ENCODE measurements around the gene FBXL20. TPM values are rescaled to one million over a fixed set of nuclear protein-coding genes. Genes with fewer than 3 reads are reported as not detected.
A peak's percentile ranks its signal among the peaks of the same experiment; 100 is the strongest.

The FBXL20 gene
- polyA plus RNA-seq, 6 donors from 2014 or later: 0.74 to 7.2 (median 4.0) TPM

DNA sequence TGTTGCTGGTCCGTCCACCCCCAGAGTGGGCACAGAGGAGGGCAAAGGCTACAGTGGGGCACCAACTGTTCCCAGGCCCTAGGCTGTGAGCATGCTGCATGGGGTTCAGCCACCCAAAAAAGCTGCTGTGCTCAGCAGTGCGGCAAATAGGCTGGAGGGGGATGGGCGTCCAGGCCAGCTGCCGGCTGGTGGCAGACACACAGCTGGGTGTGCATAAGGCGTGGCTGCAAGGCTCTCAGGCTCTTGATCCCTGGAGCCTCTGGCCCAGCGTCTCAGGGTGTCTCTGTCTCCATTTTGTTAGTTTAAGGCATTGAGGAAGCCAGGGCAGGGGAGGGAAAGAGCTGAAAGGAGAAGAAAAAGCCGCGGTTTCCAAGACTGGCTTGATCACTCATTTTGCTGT, 192.5 kb downstream of the FBXL20 start:
- peaks cover 4 to 11% of the 10 kb centered on the region in 2 donors for H3K36me3 Mint-ChIP-seq
- peak overlapping the region in 5 of 6 donors; percentile 30 to 86 (median 83) for H3K27ac Mint-ChIP-seq
- H3K9me3 Mint-ChIP-seq: no peaks in the 10 kb centered on the region
- DNase-seq: peak; percentile 69
- peak overlapping the region; percentile 62 to 90 (median 76) for H3K4me3 Mint-ChIP-seq
- H3K27me3 Mint-ChIP-seq: peaks cover 0 to 22% (median 8%) of the 10 kb centered on the region in 3 donors
- peaks cover 37 to 45% (median 41%) of the 10 kb centered on the region in 3 donors for H3K4me1 Mint-ChIP-seq
- ATAC-seq (ENCODE audit: low read depth in 2 of 2): peak; percentile 83 to 87

DNA sequence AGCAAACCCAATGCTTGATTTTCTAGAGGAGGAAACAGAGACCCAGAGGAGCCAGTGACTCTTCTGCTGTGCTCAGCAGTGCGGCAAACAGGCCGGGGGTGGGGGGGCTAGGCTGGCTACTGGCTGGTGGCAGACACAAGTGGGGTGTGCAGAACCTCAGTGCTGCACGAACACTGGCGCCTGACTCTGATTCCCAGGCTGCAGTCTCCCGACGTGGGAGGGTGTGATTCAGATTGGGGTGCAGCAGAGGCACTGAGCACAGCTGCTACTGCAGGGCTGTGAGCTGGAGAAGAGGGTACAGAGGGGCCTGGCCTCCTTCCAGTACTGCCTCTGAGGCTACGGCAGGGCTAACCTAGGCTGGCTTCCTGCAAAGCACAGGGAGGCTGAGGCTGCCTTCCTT, 193.3 kb downstream of the FBXL20 start:
- DNase-seq (no peak), ATAC-seq (ENCODE audit: low read depth in 2 of 2) (peak; percentile 8)
- Mint-ChIP-seq H3K9me3 (no peaks in the 10 kb centered on the region), H3K4me1 (peaks cover 37 to 50% (median 41%) of the 10 kb centered on the region in 3 donors), H3K27me3 (peaks cover 0 to 15% (median 3%) of the 10 kb centered on the region in 3 donors), H3K36me3 (peaks cover 4 to 11% of the 10 kb centered on the region in 2 donors), H3K4me3 (peak overlapping the region in 4 of 8 donors; percentile 61 to 78 (median 70)), H3K27ac (peak overlapping the region in 3 of 6 donors; percentile 14 to 85 (median 83))

DNA sequence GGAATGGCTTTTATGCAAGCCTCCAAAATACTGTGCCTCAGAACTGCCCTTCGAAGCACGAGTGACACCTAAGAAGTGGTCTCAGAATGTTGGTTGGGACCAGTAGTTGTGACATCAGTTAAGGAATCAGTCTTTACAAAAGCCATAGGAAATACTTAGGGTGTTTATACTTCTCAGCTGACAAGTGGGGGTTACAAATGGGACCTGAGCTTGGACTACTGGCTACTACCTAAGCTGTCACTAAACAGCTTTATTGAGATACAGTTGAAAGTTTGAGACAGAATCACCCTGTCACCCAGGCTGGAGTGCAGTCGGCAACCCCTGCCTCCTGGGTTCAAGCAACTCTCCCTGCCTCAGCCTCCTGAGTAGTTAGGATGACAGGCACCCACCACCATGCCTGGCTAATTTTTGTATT, 196.3 kb downstream of the FBXL20 start:
- no peak for DNase-seq
- H3K36me3 Mint-ChIP-seq: peaks cover 13 to 20% of the 10 kb centered on the region in 2 donors
- H3K27ac Mint-ChIP-seq: peak overlapping the region in 2 of 6 donors; percentile 32 to 55
- peak overlapping the region in 1 of 8 donors; percentile 79 for H3K4me3 Mint-ChIP-seq
- H3K9me3 Mint-ChIP-seq: no peaks in the 10 kb centered on the region
- peaks cover 45 to 70% (median 59%) of the 10 kb centered on the region in 3 donors for H3K4me1 Mint-ChIP-seq
- peaks cover 0 to under 1% (median 0%) of the 10 kb centered on the region in 3 donors for H3K27me3 Mint-ChIP-seq
- no peak for ATAC-seq (ENCODE audit: low read depth in 2 of 2)

DNA sequence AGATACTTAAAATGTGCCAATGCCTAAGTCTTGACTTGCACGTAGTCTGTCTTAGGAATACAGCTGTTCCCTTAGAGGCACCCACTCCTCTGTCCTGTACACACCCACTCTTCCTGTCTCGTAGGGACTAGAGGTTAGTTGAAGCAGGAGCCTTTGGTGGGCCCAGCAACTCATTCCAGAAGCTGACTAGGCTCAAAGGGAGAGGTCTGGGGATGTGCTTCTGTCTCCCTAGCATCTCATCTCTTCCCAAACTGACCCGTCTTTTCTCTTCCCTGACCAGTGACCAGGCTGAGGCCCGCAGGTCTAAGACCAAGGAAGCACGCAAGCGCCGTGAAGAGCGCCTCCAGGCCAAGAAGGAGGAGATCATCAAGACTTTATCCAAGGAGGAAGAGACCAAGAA, 197.2 kb downstream of the FBXL20 start:
- Mint-ChIP-seq H3K36me3 (peaks cover 13 to 20% of the 10 kb centered on the region in 2 donors), H3K9me3 (no peaks in the 10 kb centered on the region), H3K27me3 (no peaks in the 10 kb centered on the region), H3K4me1 (peaks cover 44 to 74% (median 62%) of the 10 kb centered on the region in 3 donors), H3K4me3 (peak overlapping the region in 2 of 8 donors; percentile 9 to 79), H3K27ac (peak overlapping the region in 2 of 6 donors; percentile 27 to 89)
- no peak for DNase-seq
- no peak for ATAC-seq (ENCODE audit: low read depth in 2 of 2)

Other genes starting within 250 kb of the FBXL20 start
- gene PLXDC1, start 250.0 kb downstream of the FBXL20 start, polyA plus RNA-seq (ENCODE audit: low read depth in 6 of 6): not detected
- gene ARL5C, start 235.5 kb downstream of the FBXL20 start, polyA plus RNA-seq (ENCODE audit: low read depth in 6 of 6): not detected
- under 1 TPM in 2 of 6 donors, not detected in 4; 0.09 to 0.32 TPM for gene CACNB1, start 204.0 kb downstream of the FBXL20 start, polyA plus RNA-seq (ENCODE audit: low read depth in 6 of 6)
- 1,000 to 10,000 TPM; 2,219 to 3,415 (median 2,883) TPM for gene RPL19, start 201.3 kb downstream of the FBXL20 start, polyA plus RNA-seq (ENCODE audit: low read depth in 6 of 6)
- gene STAC2, start 175.7 kb downstream of the FBXL20 start, polyA plus RNA-seq (ENCODE audit: low read depth in 6 of 6): not detected
- 10 to 100 TPM in 5 of 6 donors, 1 to 10 TPM in 1; 6.9 to 24.4 (median 20.2) TPM for gene MED1, start 49.6 kb upstream of the FBXL20 start, polyA plus RNA-seq (ENCODE audit: low read depth in 6 of 6)
- gene CDK12, start 59.9 kb upstream of the FBXL20 start, polyA plus RNA-seq (ENCODE audit: low read depth in 6 of 6): 1 to 10 TPM in 5 of 6 donors, under 1 TPM in 1; 0.32 to 8.1 (median 4.3) TPM
- gene NEUROD2, start 206.3 kb upstream of the FBXL20 start, polyA plus RNA-seq (ENCODE audit: low read depth in 6 of 6): under 1 TPM in 1 of 6 donors, not detected in 5; 0.09 TPM
- gene PPP1R1B, start 225.3 kb upstream of the FBXL20 start, polyA plus RNA-seq (ENCODE audit: low read depth in 6 of 6): under 1 TPM in 1 of 6 donors, not detected in 5; 0.12 TPM
- gene STARD3, start 235.5 kb upstream of the FBXL20 start, polyA plus RNA-seq (ENCODE audit: low read depth in 6 of 6): 10 to 100 TPM; 30.7 to 53.7 (median 42.0) TPM

All from naive B cell (primary cell).